ENCODE measurements around the gene CRB3.
A peak's percentile ranks its signal among the peaks of the same experiment; 100 is the strongest.
"Not testable (repeated sequence)": the region's sequence is repeated elsewhere in the genome, so short reads cannot be mapped to it uniquely, and the experiment has no call there.

Gene CRB3, protein sequence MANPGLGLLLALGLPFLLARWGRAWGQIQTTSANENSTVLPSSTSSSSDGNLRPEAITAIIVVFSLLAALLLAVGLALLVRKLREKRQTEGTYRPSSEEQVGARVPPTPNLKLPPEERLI

GRCh38 chr19:6464070-6464873 is at the start of gene CRB3:
Gene CRB3 (plus strand): TSS chr19:6464271. CDS start chr19:6464702, 431 bp downstream.
- DNase-seq, result peak; percentile 62

DNA sequence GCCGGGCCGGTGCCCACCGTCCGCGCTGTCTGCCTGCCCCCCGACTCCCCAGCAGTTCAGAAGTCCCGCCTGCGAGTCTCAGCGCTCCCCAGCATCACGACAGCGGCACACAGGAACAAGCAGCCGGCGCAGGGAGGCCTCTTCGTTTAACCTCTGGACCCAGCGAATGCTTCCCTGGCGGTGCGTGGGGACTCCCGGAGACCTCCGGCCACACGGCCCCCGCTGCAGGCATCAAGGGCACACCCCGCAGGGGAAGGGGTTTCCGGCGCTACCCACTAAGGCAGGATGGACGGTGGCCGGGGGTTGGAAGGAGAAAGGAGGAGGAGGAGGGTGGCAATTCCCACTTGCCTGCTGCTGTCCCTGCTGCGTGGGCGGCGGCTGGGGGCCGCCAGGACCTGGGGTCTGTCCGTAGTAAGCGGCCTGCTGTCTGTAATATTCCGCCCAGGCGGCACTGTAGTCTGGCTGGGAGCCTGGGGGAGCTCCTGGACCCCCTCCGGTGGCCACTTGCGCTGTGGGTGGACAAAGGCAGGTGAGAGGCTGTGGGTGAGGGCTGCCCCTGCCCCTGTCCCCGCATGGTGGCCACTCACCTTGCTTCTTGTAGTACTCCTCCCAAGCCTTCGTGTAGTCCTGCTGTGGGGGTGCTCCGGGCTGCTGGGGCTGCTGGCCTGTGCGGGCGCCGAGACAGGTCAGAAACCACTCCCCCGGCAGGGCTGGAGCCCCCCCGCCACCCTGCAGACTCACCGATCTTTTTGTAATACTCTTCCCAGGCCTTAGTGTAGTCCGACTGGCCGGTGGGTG is 49.1 kb upstream of the CRB3 start:
- DNase-seq, result no peak

DNA sequence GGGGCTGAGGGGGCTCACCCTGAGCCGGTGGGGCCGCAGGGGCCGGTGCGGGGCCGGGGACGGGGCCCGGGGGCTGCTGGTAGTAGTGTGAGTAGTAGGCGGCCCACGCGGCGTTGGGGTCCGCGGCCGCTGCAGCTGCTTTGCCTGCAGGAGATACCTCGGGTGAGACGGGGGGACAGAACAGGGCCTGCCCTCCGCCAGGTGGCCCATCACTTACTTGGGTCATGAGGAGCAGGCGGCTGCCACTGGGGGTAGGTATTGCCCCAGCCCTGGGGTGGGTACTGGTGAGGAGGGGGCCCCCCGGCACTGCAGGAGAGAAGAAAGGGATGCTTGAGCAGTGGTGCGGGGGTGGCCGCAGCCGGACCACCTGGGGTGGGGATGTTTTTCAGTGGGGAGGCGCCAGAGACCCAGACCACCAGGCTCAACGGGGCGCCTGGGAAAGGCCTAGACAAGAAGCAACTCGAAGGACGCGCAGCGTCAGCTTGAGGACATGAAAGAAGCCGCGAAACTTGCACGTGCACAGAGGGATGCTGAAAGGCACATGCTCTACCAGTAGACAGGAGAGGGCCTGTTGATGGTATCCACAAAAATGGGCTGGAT is 48.4 kb upstream of the CRB3 start:
- DNase-seq, result no peak

GRCh38 chr19:6416658-6417405 is 47.2 kb upstream of the CRB3 start:
- no peak for DNase-seq

- no peak for DNase-seq
Measured at GRCh38 chr19:6417713-6418561, 46.1 kb upstream of the CRB3 start.

DNA sequence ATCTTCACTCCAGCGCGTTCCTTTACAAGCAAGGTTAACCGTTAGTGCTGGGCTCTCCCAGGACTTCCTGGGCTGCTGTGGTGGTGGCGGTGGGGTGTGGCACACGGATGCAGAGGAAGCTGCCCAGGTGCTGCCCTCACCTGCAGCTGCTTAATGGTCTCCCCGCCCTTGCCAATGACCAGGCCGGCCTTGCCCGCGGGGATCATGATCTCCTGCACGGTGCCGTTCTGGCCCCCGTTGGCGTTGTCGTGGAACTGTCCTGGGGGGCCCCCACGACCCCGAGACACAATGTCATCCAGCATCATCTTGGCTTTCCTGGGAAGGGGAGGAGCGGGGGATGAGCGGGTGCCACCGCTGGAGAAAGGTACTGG is 45.5 kb upstream of the CRB3 start:
- DNase-seq, result no peak

GRCh38 chr19:6421075-6422014 is 42.7 kb upstream of the CRB3 start:
- no peak for DNase-seq

DNA sequence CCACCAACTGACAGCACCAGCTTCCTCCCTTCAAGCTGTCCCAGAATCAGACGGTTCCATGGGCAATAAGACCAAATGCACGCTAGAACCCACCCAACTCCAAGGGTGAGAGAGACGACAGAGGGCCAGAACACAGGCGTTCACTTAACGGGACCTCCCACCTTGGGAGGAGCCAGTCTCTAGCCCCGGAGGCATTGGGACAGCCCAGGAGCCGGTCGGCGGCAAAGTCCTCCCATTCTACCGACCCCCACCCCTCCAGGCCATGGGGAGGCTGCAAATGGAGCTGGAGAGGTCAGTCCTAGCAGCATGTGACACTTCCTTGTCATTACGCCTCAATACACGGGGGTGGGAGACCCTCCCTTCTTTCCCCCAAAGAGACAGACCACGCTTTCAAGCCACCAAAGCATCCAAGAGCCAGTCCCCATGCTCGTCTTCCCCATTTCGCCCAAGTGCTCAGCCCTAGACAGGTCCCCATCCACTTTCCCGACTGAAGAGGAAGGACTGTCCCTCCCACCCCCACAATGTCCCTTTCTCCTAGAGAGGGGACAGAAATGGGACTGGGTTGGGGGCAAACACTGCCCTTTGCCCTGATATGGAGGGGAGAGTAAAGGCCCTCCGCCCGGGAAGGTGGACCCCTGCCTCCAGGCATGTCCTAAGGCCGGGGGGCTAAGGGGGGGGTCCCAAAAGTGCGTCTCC is 40.4 kb upstream of the CRB3 start:
- peak; percentile 50 for DNase-seq

- peak; percentile 59 for DNase-seq
Measured at GRCh38 chr19:6424195-6424938, 39.7 kb upstream of the CRB3 start, which contains the start of gene KHSRP. Gene KHSRP (minus strand): TSS chr19:6424811. CDS start chr19:6424701, 110 bp downstream.

DNA sequence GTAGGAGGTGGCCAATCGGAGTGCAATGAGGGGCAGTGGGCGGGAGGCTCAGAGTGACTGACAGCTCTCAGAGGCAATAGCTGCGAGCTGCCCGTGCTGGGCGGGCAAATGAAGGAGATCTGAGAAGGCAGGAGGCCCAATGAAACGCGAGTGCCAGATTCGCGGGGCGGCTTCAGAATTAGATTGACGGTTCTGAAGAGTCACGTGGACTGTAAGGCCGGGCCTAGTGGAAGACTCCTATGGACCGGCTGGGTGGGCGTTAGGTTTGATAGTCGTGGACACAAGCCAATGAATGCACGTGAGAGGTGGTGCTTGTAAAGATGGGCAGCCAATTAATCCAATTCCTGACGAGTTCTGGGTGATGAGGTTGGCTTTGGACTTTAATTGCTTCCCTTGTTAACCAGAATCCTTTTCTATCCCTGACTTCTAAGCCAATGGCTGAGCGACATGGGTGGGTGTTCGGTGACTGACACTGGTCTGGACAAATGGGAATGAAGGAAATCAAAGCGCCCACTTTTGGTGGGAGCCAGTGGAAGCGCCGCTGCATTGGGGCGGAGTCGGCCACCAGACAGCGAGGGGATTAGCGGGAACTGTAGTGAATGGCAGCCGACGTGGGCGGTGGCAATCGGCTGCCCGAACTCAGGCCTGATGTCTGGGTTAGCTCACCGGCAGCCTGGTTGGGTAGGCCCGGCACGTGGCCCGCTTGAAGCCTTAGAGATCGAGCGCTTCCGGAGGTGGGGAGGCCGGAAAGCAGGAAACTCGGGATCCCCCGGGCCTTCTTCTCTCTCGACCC is 38.9 kb upstream of the CRB3 start:
- DNase-seq, result peak; percentile 100

DNA sequence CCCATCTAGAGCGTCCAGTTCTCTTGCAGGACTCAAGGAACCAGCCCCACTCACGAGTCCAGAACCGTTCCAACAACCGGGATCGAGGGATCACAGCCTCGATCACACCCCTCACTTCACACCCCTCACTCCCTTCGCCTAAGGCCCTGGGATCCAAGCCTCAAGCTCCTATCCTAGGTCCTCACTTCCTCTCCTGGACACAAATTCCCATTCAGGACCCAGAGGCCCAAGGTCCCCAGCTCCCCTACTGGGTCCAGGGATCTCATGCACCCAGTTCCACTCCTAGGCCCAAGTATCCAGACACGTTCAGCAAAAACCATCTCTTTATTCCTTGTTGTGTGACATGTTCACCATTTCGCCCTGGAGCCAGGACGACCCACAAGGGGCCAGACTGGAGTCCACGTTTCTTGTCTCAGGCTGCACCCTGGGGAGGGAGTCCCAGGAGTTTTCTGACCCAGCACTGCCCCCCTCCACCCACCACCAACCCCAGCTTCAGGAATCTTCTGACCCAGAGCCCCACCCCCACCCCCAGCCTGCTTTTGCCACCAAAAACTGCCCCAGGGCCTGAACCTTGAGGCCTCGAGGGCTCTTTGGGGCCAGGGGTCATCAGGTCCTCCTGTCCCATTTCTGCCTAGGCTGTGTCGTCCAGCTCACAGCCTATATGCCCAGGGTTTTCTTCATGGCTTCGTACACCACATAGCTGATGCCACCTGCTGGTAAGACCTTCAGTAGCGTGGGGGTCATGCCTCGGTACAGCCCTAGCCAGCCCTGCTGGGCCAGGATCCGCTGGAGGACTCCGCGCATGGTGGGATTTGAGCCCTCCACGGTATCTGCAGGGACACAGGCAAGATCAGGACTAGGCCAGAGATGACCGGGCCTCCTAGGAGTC is 38.1 kb upstream of the CRB3 start:
- DNase-seq, result no peak

DNA sequence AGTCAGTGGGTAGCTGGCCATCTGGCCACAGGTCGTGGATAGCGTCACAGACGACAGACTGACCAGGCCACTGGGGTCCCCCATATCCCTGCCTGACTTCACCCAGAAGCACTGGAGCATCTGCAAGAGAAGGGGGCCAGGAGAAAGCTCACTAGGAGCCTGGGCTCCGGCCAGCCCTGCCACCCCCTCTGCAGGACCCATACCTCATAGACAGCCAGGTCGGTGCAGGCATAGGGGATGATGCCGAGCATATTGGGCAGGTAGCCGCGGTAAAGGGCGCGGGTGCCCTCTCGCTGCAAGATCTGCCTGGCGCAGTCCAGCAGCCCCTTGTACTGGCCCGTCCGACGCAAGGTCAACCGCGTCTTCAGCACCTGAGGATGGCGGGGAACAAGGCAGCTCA is 36.9 kb upstream of the CRB3 start:
- DNase-seq, result no peak

- not testable (repeated sequence) for DNase-seq
Measured at GRCh38 chr19:6428692-6429418, 35.2 kb upstream of the CRB3 start.

DNA sequence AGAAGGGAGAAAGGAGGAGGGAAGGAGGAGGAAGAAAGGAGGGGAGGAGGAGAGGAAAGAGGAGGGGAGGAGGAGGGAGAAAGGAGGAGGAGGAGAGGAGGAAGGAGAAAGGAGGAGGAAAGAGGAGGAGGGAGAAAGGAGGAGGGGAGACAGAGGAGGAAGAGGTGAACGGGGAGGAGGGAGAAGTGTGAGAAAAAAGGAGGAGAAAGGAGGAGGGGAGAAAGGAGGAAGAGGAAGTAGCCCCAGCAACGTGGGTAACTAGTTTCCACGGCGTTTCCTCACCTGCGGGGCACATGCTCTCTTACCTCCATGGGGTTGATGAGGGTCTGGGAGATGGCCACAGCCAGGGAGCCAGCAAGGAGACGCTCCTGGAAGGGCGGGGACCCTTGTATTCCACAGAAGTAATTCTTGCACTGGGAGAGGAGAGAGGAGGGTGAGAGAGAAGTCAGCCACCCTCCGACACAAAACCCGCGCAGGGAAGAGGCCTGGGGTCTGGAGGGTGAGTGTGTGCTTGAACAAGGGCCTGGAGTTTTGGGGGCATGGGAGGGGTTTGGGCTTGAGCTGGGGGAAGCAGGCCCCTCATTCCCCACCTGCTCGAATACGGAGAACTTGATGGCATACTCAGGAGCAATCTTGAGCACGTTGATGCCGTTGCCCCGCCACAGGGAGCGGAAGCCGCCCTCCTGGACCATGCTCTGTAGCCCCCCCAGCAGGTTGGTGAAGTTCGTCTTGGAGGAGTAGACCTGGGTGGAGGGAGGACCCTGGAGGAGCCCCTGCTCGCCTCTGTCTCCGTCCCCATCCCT is 34.5 kb upstream of the CRB3 start:
- DNase-seq, result peak; percentile 19

DNA sequence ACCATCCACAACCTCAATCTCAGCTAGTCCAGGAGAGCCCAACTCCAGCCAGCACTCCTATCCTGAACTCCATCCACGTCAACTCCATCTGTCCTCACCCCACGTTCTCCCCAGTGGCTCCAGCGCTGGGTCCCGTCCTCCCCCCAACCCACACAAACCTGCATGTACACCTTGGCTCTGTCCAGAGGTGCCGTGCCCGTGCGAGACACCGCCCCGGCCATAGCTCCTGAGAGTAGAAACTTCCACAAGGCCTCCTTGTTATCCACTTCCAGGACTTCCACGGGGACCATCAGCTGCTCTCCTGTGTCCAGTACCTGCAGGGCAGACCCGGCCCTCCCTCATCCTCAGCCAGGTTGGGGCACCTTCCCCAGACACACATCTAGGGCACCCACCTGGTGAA is 32.2 kb upstream of the CRB3 start:
- DNase-seq, result no peak

GRCh38 chr19:6433165-6433564 is 30.9 kb upstream of the CRB3 start:
- no peak for DNase-seq
